ENCODE results near the gene EMILIN1.
"Not testable (repeated sequence)": the region's sequence is repeated elsewhere in the genome, so short reads cannot be mapped to it uniquely, and the experiment has no call there.

Gene EMILIN1

GRCh38 chr2:27117995-27118524 is 39.6 kb downstream of the EMILIN1 start:
- no peak overlapping the region for H3K27ac ChIP-seq
- no peak for DNase-seq (ENCODE audit: low read depth, low spot score)

GRCh38 chr2:27118525-27119329 is 40.3 kb downstream of the EMILIN1 start, which contains the start of gene CGREF1:
CGREF1 (minus strand) TSS chr2:27119128; CDS start chr2:27104366, 14,762 bp downstream.
- DNase-seq (ENCODE audit: low read depth, low spot score) = no peak
- no peak within 1 kb of the TSS for H3K27ac ChIP-seq

GRCh38 chr2:27119330-27119670 is 40.9 kb downstream of the EMILIN1 start:
- not testable (repeated sequence) for H3K27ac ChIP-seq; DNase-seq (ENCODE audit: low read depth, low spot score)

GRCh38 chr2:27121906-27122305 is 43.5 kb downstream of the EMILIN1 start:
- no peak for DNase-seq (ENCODE audit: low read depth, low spot score)
- no peak overlapping the region for H3K27ac ChIP-seq

- no peak for DNase-seq (ENCODE audit: low read depth, low spot score)
- H3K27ac ChIP-seq = no peak overlapping the region
Observed at GRCh38 chr2:27122791-27123190, 44.4 kb downstream of the EMILIN1 start.

GRCh38 chr2:27123302-27124150 is 45.1 kb downstream of the EMILIN1 start, which contains the start of gene ABHD1:
ABHD1 (plus strand) TSS chr2:27123815; CDS start chr2:27123949, 134 bp downstream.
- no peak for DNase-seq (ENCODE audit: low read depth, low spot score)
- H3K27ac ChIP-seq = no peak within 1 kb of the TSS

- no peak for DNase-seq (ENCODE audit: low read depth, low spot score)
- H3K27ac ChIP-seq = no peak overlapping the region
Observed at GRCh38 chr2:27125104-27125503, 46.7 kb downstream of the EMILIN1 start.

- no peak overlapping the region for H3K27ac ChIP-seq
- no peak for DNase-seq (ENCODE audit: low read depth, low spot score)
Observed at GRCh38 chr2:27126252-27126710, 47.9 kb downstream of the EMILIN1 start.

GRCh38 chr2:27127883-27128667 is 49.7 kb downstream of the EMILIN1 start:
- no peak for DNase-seq (ENCODE audit: low read depth, low spot score)
- H3K27ac ChIP-seq = no peak overlapping the region

GRCh38 chr2:27128668-27129571 is 50.5 kb downstream of the EMILIN1 start:
- no peak overlapping the region for H3K27ac ChIP-seq
- DNase-seq (ENCODE audit: low read depth, low spot score) = no peak

GRCh38 chr2:27130396-27130795 is 52.0 kb downstream of the EMILIN1 start:
- H3K27ac ChIP-seq = no peak overlapping the region
- DNase-seq (ENCODE audit: low read depth, low spot score) = no peak

GRCh38 chr2:27131429-27131828 is 53.0 kb downstream of the EMILIN1 start:
- no peak overlapping the region for H3K27ac ChIP-seq
- DNase-seq (ENCODE audit: low read depth, low spot score) = no peak

GRCh38 chr2:27133195-27133875 is 54.9 kb downstream of the EMILIN1 start:
- no peak for DNase-seq (ENCODE audit: low read depth, low spot score)
- H3K27ac ChIP-seq = no peak overlapping the region

GRCh38 chr2:27133905-27134780 is 55.7 kb downstream of the EMILIN1 start, which contains the start of gene PREB:
PREB (minus strand) TSS chr2:27134636; CDS start chr2:27134421, 215 bp downstream.
- peak; percentile 49 for DNase-seq (ENCODE audit: low read depth, low spot score)

GRCh38 chr2:27134781-27135477 is 56.5 kb downstream of the EMILIN1 start:
- DNase-seq (ENCODE audit: low read depth, low spot score) = no peak
- no peak overlapping the region for H3K27ac ChIP-seq

More at GRCh38 chr2:27133905-27134780, 55.7 kb downstream of the EMILIN1 start, which contains the start of gene PREB:
- H3K27ac ChIP-seq = peak within 1 kb of the TSS; percentile 19

- H3K27ac ChIP-seq = no peak overlapping the region
- no peak for DNase-seq (ENCODE audit: low read depth, low spot score)
Observed at GRCh38 chr2:27135478-27135955, 57.1 kb downstream of the EMILIN1 start.
